Activated CD4-positive, alpha-beta T cell treated with anti-CD3 and anti-CD28 coated beads, Interleukin-2, Interleukin-6, amounts not matched to agents 100 ng/mL and 50 ng/mL, durations not matched to agents 16 hours and 8 hours (primary cell): ENCODE measurements around the gene ANTKMT.

Experiments used
- DNase-seq: peaks from one replicate; pipeline ENCODE4 v3.0.0-alpha.2; 2020

The ANTKMT gene

DNA sequence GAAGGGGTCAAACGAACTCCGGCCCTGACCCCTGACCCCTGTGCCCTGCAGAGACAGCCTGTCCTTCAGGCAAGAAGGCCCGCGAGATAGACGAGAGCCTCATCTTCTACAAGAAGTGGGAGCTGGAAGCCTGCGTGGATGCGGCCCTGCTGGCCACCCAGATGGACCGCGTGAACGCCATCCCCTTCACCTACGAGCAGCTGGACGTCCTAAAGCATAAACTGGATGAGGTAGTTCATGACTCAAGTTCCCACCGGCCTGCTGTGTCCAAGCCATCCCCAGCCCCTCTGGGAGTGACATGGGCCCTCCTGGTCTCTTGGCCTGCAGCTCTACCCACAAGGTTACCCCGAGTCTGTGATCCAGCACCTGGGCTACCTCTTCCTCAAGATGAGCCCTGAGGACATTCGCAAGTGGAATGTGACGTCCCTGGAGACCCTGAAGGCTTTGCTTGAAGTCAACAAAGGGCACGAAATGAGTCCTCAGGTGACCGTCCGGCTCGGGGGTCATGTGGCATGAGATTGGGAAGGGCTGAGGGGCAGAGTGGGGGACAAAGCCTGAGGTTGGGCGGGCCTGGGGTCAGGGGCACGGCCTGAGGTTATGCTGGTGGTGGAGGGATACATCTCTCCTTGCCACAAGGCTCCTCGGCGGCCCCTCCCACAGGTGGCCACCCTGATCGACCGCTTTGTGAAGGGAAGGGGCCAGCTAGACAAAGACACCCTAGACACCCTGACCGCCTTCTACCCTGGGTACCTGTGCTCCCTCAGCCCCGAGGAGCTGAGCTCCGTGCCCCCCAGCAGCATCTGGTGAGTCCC, 45.3 kb downstream of the ANTKMT start:
- DNase-seq = no peak

DNA sequence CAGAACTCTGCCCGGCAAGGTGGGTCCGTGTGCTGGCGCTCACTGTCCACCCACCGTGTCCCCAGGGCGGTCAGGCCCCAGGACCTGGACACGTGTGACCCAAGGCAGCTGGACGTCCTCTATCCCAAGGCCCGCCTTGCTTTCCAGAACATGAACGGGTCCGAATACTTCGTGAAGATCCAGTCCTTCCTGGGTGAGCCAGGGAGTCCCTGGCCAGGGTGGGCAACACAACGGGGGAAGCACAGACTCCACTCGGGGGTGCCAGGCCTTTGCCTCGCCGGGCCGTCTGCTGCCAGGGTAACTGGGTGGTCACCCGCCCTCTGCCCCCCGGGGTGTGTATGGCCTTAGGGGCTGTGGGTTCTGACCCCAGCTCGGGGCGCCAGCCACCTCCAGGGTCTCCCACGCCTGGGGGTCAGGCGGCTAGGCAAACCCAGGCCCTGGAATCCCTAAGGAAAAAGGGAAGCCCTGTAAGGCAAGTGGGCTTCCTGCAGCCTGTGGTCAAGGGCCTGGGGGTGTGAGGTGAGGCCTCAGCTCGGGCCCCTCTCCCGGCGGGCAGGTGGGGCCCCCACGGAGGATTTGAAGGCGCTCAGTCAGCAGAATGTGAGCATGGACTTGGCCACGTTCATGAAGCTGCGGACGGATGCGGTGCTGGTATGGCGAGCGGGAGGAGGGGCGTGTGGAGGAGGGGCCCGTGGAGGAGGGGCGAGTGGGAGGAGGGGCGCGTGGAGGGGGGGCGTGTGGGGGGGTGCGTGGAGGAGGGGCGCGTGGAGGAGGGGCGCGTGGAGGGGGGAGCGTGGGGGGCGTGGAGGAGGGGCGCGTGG, 46.1 kb downstream of the ANTKMT start:
- no peak for DNase-seq

DNA sequence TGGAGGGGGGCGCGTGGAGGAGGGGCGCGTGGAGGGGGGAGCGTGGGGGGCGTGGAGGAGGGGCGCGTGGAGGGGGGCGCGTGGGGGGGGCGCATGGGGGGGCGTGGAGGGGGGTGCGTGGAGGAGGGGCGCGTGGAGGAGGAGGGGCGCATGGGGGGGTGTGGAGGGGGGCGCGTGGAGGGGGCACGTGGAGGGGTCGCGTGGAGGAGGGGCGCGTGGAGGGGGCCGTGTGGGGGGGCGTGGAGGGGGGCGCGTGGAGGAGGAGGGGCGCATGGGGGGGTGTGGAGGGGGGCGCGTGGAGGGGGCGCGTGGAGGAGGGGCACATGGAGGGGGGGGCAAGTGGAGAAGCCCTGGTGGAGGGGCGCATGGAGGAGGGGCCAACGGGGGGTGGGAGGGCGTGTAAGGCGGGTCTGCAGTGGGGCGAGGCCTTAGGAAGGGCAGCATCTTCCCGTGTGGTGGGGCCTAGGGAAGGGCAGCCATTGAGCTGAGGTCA, 46.8 kb downstream of the ANTKMT start:
- DNase-seq = no peak

DNA sequence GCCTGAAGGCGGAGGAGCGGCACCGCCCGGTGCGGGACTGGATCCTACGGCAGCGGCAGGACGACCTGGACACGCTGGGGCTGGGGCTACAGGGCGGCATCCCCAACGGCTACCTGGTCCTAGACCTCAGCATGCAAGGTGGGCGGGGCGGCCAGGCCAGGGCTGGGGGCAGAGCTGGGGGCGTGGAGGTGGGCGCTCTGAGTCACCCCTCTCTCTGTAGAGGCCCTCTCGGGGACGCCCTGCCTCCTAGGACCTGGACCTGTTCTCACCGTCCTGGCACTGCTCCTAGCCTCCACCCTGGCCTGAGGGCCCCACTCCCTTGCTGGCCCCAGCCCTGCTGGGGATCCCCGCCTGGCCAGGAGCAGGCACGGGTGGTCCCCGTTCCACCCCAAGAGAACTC, 47.5 kb downstream of the ANTKMT start:
- DNase-seq = no peak

DNA sequence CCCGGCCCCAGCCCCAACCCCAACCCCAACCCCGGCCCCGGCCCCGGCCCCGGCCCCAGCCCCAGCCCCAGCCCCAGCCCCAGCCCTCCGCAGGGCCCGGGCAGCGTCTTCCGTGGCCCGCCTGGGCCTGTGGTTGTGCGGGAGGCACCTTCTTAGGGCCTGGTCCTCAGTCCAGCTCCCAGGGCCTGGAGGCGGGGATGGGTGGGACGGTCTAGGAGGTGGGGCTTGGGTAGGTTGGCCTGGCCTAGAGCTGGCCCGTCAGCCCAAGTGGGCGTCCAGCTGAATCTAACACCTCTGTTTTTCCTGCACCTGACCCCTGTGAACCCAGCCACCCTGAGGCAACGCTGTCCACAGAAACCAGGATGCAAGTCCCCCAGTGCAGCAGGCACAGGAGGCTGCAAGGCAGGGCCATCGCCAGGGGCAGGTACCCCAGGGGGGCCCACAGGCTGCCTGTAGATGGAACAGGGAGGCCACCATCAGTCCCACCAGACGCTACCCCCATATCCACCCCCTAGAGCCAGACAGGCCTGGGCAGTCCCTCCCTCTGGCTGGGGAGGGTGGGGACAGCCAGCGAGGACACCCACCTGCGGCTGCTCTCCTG, 48.3 kb downstream of the ANTKMT start:
- no peak for DNase-seq

DNA sequence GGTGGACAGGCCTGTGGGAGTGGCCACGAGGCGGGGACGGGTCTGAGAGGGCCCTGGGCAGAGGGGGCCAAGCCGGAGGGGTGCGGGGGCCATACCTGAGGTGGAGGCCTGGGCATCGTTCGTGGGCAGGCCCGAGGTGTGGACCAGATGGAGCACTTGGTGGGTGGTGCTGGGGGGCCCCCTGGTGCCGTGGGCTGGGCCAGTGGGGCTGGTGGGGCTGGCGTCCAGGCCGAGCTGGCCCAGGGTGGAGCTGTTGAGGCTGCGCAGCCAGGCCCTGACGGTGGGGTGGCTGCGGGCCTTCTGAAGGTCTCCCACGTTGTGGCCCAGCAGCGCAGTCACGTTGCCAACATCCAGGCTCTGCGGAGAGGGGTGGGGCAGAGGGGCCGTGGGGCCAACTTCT, 49.0 kb downstream of the ANTKMT start:
- no peak for DNase-seq

DNA sequence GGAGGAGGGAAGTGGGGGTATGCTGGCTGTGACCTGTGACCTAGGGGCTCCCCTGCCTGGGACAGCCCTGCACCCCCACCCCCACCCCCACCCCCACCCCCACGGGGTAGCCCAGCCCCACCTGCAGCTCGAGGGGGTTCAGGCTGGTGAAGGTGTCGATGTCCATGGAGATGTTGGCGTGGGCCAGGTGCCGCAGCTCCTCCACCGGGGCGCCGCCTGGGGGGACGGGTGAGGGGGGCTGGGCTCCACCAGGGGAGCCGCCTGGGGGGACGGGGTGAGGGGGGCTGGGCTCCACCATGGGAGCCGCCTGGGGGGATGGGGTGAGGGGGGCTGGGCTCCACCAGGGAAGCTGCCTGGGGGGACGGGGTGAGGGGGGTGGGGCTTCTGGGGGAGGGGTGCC, 49.5 kb downstream of the ANTKMT start:
- no peak for DNase-seq
